PFSK-1 (cell line): ENCODE results near the gene CLEC3B.

Experiments
- FOXP2 ChIP-seq: optimal IDR thresholded peaks from 2 replicates; pipeline ENCODE3; 2011; ENCODE audit warnings: borderline replicate concordance, control low read depth, inconsistent platforms; ENCODE audit not compliant: insufficient read depth; ENCODE audit errors: extremely low read length, extremely low read depth
- POLR2AphosphoS5 ChIP-seq: IDR thresholded peaks from 2 replicates; pipeline ENCODE4 v1.6.1; 2012; ENCODE audit warnings: low read depth, mild to moderate bottlenecking, control low read depth, low read length, moderate library complexity
- REST ChIP-seq, 2 experiments: IDR thresholded peaks; 2 replicates each; pipeline versions ENCODE4 v1.6.1 to v1.8.0; 2011 to 2012; ENCODE audit warnings: low read depth in 2 of 2, low read length in 2 of 2, control low read depth in 1 of 2, inconsistent platforms in 1 of 2, mild to moderate bottlenecking in 1 of 2, moderate library complexity in 1 of 2; ENCODE audit not compliant: insufficient read depth in 1 of 2
- SIN3A ChIP-seq: IDR thresholded peaks from 2 replicates; pipeline ENCODE4 v1.6.1; 2012; ENCODE audit warnings: mild to moderate bottlenecking, low read length, moderate library complexity, borderline replicate concordance; ENCODE audit not compliant: insufficient read depth
- TAF1 ChIP-seq: IDR thresholded peaks from 2 replicates; pipeline ENCODE4 v1.6.1; 2012; ENCODE audit warnings: low read length, control low read depth, borderline replicate concordance; ENCODE audit not compliant: insufficient read depth

The CLEC3B gene

DNA sequence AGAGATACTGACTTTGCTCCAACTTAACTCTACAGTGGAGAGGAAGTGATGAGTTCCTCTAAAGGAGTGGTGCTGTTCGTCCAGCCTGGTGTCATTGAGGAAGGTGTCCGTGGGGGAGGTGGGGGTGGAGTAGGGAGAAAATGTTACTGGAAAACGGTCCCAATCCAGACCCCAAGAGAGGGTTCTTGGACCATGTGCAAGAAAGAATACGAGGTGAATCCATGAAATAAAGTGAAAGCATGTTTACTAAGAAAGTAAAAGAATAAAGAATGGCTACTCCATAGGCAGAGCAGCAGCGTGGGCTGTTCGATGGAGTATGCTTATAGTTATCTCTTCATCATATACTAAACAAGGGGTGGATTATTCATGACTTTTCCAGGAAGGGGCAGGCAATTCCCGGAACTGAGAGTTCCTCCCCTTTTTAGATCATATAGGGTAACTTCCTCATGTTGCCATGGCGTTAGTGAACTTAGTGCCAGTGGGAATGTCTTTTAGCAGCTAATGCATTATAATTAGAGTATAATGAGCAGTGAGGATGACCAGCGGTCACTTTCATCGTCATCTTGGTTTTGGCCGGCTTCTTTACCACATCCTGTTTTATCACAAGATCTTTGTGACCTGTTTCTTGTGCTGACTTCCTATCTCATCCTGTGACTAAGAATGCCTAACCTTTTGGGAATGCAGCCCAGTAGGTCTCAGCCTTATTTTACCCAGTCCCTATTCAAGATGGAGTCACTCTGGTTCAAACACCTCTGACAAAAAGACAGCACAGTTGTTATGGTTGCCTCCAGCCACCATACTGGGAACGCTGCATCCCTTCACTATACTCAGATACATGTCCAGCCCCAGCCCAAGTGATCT, 38.6 kb downstream of the CLEC3B start:
- TF ChIP-seq TAF1 = no peak
- TF ChIP-seq POLR2AphosphoS5 = no peak
- TF ChIP-seq SIN3A = no peak
- 0 out of 4 replicates have a peak, but pooled peaks of 1 of the 2 experiments have one; percentile 33 for TF ChIP-seq REST (IDR thresholded peaks at IDR 0.05; ENCODE audit: insufficient read depth in 1 of 2, low read depth in 2 of 2, low read length in 2 of 2)
- TF ChIP-seq FOXP2 = no peak

DNA sequence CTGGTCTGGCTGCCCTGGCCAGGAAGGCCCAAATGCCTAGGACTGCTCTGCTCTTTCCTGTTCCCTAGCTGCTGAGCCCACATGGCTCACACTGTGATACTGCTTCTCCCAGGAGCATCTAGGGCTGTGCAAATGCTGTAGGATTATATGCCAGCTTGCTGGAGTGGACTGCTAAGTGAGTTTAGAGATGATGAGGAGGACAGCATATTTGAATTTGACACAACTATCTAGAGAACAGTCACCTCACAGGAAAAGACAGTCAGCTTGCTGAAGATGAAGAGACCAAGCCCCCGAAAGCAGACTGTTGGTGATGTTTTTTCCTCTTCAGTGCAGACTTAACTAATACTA, 39.2 kb downstream of the CLEC3B start:
- TF ChIP-seq TAF1 (no peak), FOXP2 (no peak), POLR2AphosphoS5 (no peak), REST (IDR thresholded peaks at IDR 0.05; ENCODE audit: insufficient read depth in 1 of 2, low read depth in 2 of 2, low read length in 2 of 2) (no peak), SIN3A (no peak)

GRCh38 chr3:45066109-45066801, 40.2 kb downstream of the CLEC3B start:
- TF ChIP-seq POLR2AphosphoS5 (no peak), SIN3A (no peak), TAF1 (no peak), REST (IDR thresholded peaks at IDR 0.05; ENCODE audit: insufficient read depth in 1 of 2, low read depth in 2 of 2, low read length in 2 of 2) (no peak), FOXP2 (no peak)

- TF ChIP-seq POLR2AphosphoS5 (no peak), SIN3A (no peak), REST (IDR thresholded peaks at IDR 0.05; ENCODE audit: insufficient read depth in 1 of 2, low read depth in 2 of 2, low read length in 2 of 2) (no peak), FOXP2 (no peak), TAF1 (no peak)
Measured at GRCh38 chr3:45067486-45067885, 41.4 kb downstream of the CLEC3B start.
